HG02938 (cell line): ENCODE measurements around the gene PLEKHA4.
"Not testable (repeated sequence)": the region's sequence is repeated elsewhere in the genome, so short reads cannot be mapped to it uniquely, and the experiment has no call there.

Experiments
- ATAC-seq: cut with Tn5 transposase; IDR thresholded peaks from one replicate; pipeline ENCODE4 v1.9.1; 2021; ENCODE audit warnings: mild to moderate bottlenecking, moderate library complexity; ENCODE audit not compliant: unreplicated experiment

PLEKHA4 gene, protein sequence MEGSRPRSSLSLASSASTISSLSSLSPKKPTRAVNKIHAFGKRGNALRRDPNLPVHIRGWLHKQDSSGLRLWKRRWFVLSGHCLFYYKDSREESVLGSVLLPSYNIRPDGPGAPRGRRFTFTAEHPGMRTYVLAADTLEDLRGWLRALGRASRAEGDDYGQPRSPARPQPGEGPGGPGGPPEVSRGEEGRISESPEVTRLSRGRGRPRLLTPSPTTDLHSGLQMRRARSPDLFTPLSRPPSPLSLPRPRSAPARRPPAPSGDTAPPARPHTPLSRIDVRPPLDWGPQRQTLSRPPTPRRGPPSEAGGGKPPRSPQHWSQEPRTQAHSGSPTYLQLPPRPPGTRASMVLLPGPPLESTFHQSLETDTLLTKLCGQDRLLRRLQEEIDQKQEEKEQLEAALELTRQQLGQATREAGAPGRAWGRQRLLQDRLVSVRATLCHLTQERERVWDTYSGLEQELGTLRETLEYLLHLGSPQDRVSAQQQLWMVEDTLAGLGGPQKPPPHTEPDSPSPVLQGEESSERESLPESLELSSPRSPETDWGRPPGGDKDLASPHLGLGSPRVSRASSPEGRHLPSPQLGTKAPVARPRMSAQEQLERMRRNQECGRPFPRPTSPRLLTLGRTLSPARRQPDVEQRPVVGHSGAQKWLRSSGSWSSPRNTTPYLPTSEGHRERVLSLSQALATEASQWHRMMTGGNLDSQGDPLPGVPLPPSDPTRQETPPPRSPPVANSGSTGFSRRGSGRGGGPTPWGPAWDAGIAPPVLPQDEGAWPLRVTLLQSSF

DNA sequence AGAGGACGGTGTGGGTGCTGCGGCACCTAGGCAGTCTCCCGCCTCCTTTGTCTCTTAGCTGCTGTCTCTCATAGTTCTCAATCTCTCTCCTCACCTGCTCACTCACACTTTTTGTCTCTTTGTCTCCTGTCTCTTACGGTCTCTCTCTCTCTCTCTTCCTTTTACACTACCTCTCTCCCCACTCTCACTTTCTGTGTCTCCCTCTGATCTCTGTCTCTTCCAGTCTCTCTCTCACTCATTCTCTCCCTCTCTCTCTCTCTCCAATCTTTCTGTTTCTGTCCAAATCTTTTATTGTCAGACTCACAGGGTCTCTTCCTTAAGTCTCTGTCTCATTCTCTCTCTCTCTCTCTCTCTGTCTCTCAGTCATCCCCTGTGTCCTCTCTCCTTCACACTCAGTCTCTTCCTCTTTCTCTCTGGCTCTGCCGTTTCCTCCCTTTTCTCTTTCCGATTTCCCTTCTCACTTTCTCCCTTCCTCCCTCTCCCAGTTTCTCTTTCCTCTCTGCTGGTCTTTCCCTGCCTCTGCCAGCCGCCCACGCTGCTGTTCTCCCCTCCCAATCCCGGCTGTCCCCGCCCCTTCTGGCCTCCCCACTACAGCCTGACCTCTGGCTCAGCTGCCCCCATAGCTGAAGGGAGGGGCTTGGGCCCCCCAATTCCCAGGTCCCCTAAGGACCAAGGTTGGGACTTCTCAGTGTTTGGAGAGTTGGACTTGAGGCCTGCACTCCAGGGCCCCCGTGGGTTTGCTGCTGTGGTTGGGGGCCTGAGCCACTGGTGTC is at the start of gene PLEKHA4:
PLEKHA4 (minus strand) TSS at position 504 of the 773 bp plus-strand sequence. CDS start 997 bp downstream, outside the sequence.
- no peak for ATAC-seq

DNA sequence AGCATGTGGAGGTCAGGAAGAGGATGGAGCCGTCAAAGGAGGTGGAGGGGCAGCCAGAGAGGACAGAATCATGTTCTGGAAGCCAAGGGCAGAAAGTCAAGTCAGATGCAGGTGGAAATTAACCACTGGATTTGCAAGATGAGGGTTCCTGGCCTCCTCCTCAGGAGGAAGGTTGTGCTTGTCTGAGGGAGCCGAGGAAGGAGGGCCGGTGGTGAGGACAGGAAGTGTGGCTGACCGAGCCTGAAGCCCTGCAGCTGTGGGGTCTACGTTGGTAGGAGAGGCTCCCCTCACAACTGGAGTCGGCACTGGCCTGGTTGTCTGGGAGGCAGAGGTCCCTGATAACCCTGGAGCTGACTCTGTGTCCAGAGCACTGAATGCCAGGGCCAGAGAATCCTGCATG is 49.7 kb upstream of the PLEKHA4 start:
- ATAC-seq, result no peak

DNA sequence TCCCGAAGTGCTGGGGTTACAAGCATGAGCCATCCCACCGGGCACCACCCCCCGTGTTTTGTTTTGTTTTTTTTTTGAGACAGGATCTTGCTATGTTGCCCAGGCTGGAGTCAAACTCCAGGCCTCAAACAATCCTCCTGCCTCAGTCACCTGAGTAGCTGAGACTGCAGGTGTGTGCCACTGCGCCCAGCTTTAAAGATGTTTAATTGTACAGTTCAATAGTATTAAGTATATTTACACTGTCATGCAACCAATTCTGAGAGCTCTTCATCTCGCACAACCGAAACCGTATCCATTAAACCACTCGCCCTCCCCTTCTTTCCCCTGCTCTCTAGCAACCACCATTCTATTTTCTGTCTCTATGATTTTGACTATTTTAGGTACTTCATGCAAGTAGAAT is 47.3 kb upstream of the PLEKHA4 start:
- ATAC-seq, result no peak

DNA sequence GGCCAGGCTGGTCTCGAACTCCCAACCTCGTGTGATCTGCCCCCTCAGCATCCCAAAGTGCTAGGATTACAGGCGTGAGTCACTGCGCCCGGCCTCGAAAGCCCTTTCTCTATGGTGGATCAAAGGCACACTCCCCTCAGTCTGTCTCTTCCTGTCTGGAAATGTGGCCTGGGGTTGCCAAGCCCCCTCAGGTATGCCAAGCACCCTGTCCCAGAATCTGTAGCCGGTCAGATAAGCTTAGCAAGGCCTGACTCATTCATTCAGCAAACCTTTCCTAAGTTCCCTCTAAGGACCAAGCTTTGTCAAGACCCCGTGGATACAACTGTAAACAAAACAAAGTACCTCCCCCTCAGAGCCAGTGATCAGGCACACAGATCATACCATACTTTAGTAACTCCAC is 45.8 kb upstream of the PLEKHA4 start:
- no peak for ATAC-seq

DNA sequence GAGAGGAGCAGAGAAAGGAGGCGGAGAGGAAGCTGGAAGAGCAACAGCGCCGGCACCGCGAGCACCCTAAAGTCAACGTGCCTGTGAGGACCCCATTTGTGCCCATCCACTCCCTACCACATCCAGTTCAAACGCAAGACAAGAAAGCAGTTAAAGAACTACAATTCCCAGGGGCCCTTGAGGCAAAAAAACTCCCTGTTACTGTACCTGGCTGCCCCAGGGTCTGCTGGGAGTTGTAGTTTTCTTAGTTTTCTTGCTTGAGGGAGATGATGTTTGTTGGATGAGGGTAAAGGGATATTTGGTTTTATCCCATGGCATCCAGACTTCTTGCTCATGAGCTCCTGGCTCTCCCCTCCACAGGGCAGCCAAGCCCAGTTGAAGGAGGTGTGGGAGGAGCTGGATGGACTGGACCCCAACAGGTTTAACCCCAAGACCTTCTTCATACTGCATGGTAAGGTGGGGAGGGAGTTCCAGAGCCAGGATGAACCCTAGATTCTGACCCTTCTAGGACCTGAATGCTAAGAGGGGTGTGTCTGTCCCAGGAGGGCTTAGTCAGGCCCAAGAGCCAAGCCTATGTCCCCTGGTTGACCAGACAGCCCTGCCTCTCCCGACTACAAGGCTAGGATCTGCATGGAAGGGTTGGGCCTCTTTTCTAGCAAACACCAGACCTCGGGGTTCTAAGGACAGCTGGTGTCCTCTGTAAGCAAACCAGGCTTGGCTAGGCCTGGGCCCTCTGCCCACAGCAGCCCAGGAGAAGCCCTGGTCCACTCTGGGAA is 44.9 kb upstream of the PLEKHA4 start:
- ATAC-seq, result no peak

DNA sequence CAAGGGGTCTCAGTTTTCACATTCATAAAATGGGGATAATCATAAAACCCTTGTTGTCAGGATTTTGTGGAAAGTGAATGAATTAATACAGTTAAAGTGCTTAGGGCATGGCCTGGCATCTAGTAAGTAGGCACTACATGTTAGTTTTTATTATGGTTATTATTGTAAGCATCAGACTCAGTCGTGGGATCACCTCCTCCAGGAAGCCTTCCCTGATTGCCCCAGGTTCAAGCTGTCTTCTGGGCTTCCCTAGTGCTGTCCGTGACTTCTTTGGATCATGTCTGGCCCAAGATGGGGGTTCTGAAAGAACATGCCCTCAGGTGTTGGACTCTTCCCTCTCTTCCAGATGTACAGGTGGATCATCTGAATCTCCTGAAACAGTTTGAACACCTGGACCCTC is 42.4 kb upstream of the PLEKHA4 start:
- no peak for ATAC-seq

DNA sequence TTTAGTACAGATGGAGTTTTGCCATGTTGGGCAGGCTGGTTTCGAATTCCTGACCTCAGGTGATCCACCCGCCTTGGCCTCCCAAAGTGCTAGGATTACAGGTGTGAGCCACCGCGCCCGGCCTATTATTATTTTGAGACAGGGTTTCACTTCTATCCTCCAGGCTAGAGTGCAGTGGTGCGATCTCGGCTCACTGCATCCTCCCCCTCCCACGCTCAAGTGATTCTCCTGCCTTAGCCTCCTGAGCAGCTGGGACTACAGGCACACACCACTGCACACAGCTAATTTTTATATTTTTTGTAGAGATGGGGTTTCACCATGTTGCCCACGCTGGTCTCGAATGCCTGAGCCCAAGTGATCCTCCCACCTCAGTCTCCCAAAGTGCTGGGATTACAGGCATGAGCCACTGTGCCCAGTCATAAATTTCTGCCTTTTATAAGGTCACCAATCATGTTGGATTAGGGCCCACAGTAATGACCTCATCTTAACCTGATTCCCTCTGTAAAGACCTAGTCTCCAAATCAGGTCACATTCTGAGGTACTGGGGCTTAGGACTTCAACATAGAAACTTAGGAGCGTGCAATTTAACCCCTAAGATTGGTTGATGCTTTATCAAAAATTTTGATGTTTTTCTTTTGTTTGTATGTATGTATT is 41.1 kb upstream of the PLEKHA4 start:
- not testable (repeated sequence) for ATAC-seq

DNA sequence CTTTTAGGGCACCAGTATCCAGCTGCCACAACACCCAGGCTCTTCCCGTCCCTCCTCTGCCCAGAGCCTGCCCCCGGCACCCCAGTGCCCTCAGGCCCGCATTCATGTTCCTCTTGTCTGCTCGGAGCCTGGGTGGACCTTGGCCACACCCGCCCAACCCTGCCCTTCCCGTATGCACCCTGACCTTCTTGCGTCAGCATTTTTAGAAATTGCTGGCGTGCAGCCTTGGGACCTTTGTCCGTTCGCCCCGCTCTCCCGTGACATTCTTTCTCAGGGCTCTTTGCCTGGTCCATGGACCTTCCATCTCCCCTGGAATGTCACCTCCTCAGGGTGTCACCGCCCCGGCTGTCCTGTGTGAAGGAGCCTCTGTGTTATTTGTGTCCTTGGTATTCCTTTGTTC is 39.3 kb upstream of the PLEKHA4 start:
- ATAC-seq, result no peak

DNA sequence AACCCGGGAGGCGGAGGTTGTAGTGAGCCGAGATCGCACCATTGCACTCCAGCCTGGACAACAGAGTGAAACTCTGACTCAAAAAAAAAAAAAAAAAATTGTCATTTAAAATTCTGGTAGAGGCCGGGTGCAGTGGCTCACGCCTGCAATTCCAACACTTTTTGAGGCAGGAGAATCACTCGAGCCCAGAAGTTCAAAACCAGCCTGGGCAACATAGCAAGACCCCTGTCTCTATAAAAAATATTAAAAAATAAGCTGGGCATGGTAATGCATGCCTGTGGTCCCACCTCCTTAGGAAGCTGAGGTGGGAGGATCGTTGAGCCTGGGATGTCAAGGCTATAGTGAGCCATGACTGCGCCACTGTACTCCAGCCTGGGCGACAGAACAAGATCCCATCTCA is 37.9 kb upstream of the PLEKHA4 start:
- no peak for ATAC-seq

DNA sequence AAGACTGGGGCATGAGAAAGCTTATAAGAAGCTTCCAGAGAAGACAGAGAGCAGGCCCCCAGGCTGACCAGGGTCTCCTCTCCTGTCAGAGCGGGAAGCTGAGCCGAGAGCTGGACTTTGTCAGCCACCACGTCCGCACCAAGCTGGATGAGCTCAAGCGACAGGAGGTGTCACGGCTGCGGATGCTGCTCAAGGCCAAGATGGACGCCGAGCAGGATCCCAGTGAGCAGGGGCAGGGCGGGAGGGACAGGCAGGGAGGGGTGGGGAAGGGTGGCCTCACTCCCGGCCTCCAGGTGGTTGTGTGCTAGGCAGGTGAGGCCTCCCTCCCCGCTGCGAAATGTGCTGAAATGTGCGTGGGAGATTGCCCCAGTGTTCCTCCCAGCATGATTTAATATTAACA is 37.2 kb upstream of the PLEKHA4 start:
- no peak for ATAC-seq

DNA sequence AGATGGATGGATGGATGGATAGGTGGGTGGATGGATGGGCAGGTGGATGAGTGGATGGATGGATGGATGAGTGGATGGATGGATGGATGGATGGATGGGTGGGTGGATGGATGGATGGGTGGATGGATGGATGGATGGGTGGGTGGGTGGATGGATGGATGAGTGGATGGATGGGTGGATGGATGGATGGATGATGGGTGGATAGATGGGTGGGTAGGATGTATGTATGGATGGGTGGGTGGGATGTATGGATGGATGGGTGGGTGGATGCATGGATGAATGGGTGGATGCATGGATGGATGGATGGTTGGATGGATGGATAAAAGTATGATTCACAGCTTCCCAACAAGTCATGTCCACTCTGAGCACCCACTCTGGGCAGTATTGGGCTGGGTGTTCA is 35.4 kb upstream of the PLEKHA4 start:
- ATAC-seq, result not testable (repeated sequence)

DNA sequence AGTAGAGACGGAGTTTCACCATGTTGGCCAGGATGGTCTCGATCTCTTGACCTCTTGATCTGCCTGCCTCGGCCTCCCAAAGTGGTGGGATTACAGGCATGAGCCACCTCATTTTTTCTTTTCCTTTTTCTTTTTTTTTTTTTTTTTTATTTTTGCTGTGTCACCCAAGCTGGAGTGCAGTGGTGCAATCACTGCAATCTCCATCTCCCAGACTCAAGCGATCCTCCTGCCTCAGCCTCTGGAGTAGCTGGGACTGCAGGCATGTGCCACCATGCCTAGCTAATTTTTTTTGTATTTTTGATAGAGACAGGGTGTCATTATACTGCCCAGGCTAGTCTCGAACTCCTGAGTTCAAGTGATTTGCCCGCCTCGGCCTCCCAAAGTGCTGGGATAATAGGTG is 33.9 kb upstream of the PLEKHA4 start:
- ATAC-seq, result not testable (repeated sequence)

DNA sequence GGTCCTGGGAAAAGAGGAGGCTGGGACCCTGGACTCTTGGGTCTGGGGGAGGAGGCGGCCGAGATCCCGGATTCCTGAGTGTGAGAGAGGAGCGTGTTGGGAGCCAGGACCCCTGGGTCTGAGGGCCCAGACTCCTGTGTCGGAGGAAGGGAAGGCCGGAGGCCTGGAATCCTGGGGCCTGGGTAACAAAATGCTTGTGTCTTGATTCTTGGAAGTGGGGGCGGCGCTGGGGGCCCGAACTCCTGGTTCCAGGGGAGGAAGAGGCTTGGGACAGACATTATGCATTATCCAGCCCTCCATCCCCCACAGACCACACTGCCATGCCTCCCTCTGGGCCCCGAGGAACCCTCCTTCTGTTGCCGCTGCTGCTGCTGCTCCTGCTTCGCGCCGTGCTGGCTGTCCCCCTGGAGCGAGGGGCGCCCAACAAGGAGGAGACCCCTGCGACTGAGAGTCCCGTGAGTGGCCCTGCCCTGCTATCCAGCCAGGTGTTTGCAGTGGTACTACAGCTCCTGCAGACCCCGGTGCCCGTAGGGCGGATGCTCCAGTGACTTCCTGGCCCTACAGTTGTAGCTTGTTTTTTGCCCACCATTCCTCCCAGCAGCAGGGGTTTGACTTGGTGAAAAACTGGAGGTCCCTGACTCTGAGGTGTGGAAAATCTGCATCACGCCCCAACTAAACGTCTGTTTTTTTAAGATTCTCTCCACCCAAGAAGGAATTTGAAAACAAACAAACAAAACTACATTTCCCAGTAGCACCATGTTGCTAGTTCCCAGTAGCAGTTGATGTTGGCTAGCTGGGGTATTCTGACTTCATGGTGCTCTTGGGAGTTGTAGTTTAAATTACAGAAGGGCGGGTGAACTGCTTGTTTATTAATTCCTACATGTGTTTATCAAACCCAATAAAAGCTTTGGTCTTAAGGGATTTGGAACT is 32.3 kb upstream of the PLEKHA4 start:
- ATAC-seq, result no peak

DNA sequence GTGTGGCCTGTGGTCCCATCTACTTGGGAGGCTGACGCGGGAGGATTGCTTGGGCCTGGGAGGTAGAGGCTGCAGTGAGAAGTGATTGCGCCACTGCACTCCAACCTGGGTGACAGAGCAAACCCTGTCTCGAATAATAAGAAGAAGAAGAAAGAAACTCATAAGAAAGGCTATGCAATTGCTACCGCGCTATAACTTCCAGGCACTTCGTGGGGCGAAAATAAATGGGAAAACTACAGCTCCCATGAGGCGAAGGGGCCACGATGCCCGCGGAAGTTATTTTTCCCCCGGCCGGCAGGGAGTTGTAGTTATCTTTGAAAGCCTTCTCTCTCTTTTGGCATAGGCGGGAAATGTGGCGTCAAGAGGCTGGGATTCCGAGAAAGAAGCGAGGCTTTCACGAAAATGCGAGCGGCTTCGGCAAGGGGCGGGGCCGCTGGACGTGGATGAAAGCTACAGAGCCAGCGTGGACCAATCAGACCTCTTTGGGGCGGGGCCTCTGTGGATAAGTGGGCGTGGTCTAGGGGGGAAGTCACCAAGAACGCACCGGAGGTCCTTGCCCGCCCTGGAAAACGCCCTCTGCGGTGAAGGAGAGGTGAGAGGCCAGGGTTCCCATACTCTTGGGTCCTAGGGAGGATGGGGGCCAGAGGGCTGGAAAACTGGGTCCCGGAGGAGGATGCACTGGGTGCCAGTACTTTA is 31.5 kb upstream of the PLEKHA4 start, which contains the start of gene NUCB1:
NUCB1 (plus strand) TSS at position 532 of the 696 bp plus-strand sequence. CDS start 485 bp downstream, outside the sequence.
- ATAC-seq, result peak; percentile 79

DNA sequence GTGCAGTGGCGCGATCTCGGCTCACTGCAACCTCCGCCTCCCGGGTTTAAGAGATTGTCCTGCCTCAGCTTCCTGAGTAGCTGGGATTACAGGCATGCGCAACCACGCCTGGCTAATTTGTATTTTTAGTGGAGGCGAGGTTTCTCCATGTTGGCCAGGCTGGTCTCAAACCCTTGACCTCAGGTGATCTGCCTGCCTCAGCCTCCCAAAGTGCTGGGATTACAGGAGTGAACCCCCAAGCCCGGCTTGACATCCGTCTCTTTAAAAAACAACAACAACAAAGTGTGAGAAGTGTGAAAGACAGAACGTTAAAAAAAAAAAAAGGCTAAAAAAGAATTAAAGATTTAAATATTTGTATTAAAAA is 31.0 kb upstream of the PLEKHA4 start:
- not testable (repeated sequence) for ATAC-seq

DNA sequence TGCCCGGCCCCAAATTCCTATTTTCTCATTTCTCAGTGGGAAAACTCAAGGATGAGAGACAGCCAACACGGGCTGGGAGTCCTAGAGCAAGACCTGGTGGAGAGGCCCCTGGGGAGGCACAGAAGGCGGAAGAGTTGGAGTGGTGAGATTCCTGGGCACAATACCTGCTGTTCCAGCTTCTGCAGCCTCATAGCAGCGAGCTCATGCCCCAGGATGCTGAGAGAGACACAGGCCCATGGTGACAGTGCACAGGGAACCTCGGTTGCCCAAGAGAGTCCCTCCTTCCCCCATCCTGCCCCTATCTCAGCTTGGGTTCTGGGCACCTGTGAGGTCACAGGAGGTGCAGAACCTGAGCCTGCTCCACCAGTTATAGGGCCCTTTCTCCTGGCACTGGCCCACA is 28.8 kb upstream of the PLEKHA4 start:
- no peak for ATAC-seq

DNA sequence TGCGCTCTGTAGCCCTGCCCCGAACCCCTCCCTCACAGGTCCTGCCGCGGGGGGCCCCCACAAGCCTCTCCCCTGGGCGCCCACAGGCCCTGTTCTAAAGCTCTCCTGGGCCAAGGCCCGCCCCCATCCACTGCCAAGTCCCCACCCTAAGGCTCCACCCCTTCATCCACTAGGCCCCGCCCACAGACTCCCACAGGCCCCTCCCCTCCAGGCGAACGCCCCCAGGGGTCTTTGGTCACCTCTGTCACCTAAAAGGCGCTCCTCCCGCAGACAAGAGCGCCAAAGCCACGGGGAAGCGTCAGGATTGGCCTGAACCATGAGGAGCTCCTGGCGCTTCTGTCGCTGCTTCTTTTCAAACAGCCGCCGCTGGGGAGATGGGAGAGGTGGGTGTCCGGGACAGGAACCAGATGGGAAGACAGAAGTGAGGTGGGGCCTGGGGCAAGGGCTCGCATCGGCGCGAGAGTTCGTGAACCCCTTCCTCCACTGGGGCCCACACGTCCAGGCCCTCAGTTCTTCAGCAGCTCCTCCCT is 27.8 kb upstream of the PLEKHA4 start:
- ATAC-seq, result no peak

DNA sequence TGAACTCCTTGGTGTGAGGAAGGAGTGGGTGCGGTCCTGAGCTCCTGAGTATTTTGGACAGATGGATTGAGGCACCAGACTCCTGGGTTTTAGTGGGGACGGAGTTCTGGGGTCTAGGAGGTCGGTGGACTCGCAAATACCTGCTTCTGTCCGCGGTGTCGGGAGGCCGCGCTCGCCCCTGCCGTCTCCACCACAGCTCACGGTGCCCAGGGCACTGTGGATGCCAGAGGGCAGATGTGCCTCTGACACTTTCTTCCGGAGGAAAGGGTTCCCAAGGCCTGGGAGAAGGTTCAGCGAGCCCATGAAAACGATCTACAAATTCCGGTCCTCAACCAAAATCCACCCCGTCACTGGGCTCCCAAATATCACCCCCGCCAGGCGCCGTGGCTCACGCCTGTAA is 26.8 kb upstream of the PLEKHA4 start:
- no peak for ATAC-seq
